ENCODE measurements around the gene PDLIM3.
"Not testable (repeated sequence)": the region's sequence is repeated elsewhere in the genome, so short reads cannot be mapped to it uniquely, and the experiment has no call there.

PDLIM3 gene

DNA sequence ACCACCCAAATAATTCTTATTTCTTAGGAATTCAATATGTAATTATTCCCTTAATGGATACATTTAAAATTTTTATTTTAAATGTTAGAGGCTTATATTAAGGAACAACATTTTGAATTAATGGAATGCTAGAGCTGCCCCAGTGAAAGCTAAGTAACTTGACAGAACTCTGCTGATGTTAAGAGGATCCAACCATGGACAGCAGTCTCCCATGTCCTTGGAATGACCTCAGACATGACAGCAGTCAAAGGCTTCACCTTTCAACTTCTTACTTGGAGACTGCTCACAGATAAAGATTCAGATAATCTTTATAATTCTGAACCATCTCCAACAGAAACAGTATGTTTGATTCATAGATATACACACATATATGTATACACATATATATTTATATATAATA is 17.2 kb downstream of the PDLIM3 start:
- DNase-seq (ENCODE audit: low spot score): no peak

DNA sequence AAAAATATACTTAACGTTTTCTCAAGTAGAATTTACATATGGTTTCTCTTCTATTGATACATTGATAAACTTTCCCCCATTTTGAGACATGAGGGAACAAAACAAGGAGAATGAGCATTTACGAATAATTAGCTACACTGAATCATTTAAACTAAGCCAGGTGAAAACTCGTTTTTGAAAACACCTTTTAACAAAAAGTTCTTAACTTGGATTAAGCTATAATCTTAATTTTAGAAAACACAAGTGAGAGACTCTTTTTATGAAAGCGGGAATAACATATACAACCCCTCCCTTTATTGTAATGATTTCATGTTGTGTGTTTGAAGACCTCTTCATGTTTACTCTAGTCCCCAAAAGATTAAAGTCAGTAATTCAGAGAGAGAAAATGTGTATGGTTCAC is 20.1 kb downstream of the PDLIM3 start:
- no peak for DNase-seq (ENCODE audit: low spot score)

DNA sequence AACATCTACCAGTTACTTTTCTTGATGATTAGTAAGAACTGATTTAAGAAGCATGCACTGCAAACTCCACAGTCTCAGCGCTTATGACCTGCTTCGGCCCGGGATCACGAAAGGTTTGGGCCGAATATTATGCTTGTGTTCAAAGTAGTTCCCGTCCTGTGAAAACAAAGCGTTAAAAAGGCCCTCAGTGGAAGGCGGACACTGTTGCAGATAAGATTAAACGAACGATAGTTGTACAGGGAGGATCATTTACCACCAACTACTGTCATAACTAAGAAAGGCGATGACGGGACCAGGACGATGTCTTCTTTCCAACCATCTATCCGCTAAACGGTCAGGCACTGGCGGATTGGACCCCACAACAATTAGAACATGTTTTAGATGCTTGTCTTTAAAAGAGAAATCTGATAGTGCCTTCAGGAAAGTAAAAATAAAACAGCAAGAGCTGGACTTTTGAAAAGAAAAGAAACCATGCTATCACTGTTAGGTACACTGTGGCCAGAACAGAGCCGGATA is 21.1 kb downstream of the PDLIM3 start:
- DNase-seq (ENCODE audit: low spot score): no peak

DNA sequence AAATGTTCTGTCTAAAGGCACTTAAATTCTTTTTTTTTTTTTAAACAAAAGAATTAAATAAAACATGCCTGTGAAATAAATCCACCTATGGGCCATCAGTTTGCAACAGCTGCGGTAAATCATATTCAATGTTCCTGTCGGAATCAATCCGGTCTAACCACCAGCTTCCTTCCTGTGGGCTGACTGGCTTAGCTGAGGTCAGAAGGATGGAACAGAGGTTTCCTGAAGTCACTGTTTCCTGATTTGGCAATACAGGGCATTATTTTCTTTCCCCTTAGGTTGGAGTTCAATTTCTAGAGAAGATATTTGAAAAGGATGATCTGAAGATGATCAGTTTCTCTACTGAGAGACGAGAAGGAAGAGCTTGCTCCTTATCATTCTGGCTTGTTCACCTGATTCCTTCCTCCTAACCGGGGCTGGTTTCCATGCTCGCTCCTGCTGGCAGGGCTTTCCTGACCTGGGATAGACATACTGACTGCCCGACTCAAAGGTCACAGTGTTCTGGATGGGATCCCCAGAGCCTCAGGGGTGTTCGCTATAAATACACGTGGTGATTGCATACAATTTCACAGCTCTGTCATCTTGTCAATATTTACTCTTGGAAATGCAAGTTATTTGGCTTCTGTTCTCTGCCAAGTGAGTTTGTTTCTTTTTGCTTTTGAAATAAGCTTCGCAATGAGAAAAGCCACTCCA is 21.7 kb downstream of the PDLIM3 start:
- DNase-seq (ENCODE audit: low spot score): no peak

DNA sequence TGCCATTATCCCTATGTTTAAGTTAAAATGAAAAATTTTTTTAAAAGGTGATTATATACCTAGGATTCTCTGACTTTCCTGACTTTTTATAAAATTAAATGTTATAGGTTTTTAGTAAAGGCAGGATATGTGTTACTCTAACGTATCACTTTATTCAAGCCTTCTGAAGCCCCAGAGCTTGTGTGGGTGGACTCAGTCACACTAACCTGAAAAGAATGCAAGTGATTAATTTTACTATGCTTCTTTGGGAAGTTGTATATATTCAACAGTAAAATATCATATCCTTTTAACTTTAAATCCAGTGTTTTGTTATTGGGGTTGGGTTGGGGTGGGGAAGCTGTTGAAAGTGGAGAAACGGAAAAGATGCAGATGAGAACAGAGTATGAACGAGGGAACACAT is 22.8 kb downstream of the PDLIM3 start:
- peak; percentile 55 for DNase-seq (ENCODE audit: low spot score)

DNA sequence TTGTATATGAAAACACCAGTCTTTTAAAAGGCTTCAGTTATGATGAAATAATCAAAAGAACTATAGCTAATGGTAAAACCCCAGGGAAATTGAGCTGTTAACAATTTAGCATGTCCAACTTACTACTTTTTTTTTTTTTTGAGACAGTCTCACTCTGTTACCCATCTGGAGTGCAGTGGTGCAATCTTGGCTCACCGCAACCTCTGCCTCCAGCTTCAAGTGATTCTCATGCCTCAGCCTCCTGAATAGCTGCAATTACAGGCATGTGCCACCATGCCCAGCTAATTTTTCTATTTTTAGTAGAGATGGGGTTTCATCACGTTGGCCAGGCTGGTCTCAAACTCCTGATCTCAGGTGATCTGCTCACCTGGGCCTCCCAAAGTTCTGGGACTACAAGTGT is 24.1 kb downstream of the PDLIM3 start:
- not testable (repeated sequence) for DNase-seq (ENCODE audit: low spot score)

DNA sequence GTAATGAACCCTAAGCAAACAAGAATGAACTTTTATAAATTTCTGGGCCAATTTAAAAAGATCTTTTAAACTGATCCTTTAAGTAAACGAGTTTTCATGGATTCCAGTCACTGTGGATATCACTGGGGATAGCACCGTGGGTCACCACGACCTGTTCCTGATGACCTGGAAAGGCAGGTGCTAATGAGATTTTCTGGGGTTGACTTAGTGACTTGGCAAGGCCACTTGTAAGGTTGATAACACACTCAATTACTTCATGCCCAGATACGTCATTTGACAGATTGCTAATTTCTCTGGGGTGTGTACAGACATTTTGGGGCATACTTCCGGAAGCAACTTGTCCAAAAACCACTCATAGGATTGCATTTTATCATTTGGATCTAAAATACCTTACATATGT is 24.5 kb downstream of the PDLIM3 start:
- DNase-seq (ENCODE audit: low spot score): no peak

DNA sequence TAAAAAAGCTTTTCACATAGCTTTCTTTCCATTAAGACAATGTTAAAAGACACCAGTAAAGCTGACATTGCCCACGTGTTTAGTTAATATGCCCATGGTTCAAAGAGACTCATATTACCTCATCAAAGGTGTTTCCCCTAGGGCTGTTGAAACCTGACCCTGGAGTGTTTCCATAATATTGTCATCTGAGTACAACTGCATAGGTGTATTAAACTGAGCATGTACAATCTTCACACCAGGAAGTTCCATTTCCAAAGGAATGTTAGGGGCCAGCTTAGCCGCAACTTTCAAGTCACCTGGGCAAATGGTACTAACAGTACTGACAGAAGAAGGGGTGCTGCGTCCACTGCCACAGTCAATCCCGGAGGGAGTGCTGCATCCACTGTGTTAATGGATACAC is 27.1 kb downstream of the PDLIM3 start:
- DNase-seq (ENCODE audit: low spot score): no peak

DNA sequence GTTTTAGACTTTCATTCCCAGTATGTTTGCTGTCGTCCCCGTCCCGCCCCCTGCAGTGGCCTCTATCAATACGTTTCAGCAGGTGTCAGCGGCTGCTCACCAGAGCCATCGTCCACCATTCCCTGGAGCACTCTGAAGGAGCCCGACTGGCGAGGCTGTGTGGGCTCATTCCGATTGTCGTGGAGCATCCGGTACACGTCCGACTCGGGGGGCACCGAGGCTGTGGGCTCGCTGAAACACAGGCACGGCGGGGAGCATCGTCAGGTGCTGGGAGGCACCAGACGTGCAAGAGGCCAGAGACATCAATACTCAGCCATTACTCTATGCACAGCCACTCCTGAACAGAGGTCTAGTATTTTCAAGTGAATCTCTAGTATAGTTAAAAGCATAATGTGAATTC is 28.9 kb downstream of the PDLIM3 start:
- DNase-seq (ENCODE audit: low spot score): no peak

DNA sequence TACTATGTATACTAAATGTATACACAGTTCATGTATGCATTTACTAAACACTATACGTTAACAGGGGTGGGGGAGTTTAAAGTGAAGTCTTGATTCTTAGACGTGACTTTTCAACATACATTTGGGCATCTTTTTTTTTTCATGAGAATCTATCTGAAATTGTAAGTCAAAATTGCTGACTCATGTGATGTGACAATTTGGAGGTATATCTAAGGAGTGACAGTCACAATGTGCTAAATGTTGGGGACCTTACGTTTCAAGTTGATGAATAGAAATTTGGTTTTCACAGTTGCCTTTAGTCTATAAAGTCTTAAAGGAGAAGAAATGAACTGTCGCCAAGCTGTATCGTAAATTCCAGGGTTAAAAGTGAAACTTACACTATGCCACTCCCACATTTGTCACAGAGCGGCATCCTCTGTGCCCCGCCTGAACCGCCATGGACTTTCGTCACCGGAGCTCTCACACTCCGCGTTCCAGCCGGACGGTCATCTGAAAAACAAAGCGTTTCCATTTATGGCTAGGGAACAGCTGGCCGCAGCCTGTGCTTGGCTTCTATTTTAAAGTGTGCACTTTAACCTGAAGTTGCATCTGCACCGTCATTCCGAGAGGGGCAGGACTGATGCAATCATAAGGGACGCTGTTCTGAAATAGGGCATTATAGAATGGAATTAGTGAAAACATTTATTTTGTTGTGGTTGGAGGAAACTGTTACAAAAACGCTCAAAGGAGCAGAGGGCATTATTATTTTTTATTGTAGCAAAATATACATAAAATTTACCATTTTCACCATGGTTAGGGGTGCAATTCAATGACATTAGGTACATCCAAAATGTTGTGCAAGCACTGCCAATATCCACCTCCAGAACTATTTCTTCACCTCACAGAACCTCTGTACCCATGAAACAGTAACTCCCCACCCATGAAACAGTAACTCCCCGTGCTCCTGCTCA is 30.9 kb downstream of the PDLIM3 start:
- no peak for DNase-seq (ENCODE audit: low spot score)

DNA sequence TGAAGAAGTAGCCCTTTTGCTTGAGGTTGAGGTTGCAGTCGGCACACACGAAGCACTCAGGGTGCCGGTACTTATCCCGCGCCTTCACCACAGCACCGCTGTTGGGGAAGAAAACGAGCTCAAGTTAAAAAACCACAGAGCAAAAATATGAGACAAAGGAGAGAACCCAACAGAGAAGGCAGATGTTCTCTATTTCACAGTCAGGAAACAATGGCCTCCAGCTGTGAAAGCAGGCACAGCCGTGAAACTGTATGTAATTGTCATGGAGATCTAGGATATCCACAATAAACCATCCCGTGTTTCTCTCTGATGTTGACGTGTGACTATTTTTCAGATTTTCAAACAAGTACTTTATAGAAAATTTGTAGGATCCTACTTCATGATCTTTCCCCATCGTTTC is 32.9 kb downstream of the PDLIM3 start:
- DNase-seq (ENCODE audit: low spot score): no peak

DNA sequence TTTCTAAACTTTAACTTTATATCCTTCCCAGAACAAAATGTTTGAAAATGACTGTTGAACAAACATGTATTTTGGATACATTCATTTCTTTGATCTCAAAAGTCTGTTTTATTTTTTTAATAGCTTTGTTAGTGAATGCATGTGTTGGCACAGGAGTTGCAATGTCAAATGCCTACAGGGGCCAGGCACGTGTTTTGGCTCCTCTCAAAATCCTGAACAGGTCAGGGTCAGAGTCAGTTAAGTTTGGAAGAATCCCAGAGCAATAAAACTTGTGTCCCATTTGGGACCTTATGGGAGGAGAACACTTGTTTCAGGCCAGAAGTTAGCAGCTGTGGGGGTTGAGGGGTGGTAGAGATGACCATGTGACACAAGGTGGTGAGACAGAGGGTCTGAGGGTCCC is 34.7 kb downstream of the PDLIM3 start:
- no peak for DNase-seq (ENCODE audit: low spot score)

DNA sequence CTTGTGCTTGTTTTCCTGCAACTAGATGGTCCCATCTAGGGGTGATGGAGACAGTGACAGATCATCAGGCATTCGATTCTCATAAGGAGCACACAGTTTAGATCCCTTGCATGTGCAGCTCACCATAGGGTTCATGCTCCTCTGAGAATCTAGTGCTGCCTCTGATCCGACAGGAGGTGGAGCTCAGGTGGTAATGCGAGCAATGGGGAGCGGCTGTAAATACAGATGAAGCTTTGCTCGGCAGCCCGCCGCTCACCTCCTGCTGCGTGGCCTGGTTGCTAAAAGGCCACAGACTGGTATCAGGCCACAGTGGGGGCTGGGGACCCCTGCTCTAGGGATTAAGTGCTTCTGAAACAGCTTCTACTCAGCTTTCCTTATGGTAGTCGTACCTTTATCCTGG is 35.3 kb downstream of the PDLIM3 start:
- no peak for DNase-seq (ENCODE audit: low spot score)

DNA sequence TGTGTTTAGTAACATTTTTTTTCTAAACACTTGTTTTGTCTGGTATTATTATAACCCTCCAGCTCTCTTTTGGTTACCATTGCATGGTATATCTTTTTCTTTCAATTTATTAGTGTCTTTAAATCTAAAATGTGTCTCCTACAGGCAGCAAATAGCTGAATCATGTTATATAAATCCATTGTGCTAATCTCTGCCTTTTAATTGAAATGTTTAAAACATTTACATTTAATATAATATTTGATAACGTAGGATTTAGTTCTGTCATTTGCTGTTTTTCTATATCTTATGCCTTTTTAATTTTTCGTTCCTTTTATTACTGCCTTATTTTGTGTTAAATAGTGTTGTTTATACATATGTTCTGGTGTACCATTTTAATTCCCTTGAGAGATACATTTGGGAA is 46.7 kb downstream of the PDLIM3 start:
- no peak for DNase-seq (ENCODE audit: low spot score)

DNA sequence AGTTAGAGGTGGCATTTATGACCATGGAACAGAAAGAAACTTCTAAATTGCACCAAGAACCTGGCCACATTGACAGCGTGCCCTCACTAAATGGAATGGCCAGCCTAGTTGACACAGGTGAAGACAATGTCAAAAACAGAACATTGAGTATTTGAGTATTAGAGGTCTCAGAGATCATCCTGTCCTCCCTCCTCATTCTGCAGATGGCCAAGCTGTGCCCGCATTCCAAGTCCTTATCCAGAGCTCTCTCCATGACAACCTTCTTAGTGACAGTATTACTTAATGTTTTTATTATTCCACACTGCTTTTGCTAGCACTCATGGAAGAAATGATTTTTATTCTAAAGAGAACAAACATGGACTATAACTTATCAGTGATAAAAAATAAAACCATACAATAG is 53.9 kb downstream of the PDLIM3 start:
- no peak for DNase-seq (ENCODE audit: low spot score)

DNA sequence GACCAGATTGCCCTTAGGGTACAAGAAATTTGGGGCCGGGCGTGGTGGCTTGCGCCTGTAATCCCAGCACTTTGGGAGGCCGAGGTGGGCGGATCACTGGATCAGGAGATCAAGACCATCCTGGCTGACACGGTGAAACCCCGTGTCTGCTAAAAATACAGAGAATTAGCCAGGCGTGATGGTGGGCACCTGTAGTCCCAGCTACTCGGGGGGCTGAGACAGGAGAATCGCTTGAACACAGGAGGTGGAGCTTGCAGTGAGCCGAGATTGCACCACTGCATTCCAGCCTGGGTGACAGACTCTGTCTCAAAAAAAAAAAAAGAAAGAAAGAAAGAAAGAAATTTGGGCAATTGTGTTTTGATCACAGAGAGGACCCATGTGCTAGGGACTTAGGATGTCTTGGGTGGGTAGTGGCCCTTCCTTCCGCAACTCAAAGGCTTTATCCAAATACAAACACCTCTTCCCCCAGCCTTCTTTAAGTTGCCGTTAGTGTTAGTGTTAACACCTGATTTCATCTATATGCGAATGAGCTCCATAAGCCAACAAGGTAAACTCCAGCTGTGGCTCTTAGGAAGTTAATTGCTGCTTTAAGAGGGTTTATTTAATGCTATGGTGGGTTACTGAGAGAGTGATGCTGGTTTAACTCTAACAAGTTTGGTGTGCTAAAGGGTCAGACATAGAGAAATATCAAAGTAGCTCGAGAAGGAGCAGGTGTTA is 55.1 kb downstream of the PDLIM3 start:
- no peak for DNase-seq (ENCODE audit: low spot score)

DNA sequence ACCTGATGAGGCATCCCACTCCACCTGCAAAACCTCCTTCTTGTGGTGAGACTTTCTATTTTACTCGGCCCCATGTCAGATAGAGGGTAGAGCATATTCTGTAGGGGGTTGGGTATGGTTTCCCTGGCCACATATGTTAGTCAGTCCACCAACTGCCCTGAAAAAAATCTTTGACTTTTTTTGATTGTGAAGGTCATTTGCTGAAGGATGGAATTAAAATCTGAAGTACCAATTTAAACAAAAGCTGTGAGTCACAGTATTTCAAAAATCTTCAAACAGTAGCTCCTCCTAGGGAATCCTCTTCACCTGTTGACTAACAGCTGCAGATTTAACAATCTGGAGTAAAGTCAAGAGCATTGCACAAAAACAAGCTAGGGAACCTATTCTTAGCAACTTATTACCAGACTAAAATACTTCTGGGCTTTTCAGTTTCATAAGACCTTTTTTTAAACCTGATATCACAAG is 55.8 kb downstream of the PDLIM3 start:
- DNase-seq (ENCODE audit: low spot score): no peak

DNA sequence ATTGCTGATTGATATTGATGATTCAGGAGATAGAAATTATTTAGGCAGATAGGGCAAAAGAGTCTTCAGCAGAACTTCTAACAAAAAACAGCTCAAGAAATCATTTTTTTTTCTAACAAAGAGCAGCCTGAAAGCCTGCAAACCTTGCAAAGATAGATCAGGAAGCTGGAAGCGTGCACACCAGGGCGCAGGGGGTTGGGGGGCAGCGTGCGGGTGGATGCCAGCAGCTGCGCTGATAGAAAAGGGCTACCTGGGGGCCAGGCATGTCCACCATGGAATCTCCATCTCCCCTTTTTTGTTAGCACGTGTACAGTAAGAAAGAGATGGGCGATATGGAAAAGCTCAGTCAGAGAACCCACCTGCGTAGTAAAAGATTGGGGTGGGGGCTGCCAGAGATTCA is 62.1 kb downstream of the PDLIM3 start:
- no peak for DNase-seq (ENCODE audit: low spot score)

DNA sequence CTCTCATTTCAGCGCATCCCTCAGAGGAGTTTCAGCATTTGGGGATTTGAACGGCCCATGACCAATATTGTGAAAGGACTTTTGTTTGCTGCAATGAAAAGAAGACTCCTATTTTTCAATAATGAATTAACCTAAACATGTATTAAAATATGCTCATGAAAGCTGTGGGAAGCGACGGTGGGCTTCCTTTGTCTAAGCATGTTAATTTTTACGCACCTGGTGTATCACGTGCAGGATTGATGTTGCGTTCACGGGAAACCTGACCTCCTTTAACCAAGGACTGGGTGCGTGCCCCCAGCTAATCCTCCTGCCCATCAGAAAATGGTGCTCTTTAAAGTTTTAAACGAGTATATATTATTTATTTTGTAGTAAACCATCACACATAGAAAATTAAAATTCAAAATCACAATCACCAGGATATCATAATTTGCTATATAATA is 63.2 kb downstream of the PDLIM3 start:
- no peak for DNase-seq (ENCODE audit: low spot score)

DNA sequence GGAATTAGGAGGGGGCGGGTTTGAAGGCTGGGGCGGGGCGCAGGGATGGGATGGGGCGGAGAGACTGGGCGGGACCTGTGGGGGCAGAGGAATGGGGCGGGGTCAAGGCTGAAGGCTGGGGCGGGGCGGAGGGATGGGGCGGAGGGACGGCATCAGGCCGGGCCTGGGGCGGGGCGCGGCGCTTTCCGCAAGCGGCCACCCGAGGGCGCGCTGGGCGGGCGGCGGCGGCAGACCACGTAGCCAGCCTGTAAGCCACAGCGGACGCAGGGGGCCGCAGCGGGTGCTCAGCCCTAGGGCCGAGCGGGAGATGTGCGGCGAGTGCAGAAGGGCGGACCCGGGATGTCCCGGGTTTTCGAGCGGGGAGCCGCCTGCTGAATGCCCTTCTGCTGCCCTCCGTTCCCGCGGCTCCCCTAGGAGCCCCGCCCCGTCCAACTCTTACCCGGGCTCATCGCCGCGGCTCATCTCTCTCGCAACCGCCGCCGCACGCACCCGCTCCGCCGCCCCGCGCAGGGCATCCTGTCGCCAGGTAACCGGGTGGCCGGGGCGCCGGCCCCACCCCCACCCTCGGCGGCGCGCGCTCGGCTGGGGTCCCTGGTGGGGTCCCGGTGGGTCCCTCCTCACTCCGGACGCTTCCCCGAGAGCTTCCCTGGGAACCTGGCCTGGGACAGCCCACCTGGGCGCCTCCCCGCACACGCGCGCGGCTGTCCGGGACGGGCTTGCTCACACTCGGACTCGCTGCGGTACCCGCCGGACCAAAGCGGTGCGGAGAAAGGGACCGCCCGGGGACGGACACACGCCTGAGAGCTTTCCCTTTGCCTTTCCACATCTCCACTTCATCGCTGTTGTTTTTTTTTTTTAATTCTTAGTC is 63.8 kb downstream of the PDLIM3 start, which contains the start of gene CCDC110:
Gene CCDC110, minus strand, starts transcription at position 499 of the 868 bp plus-strand sequence. Its CDS starts 50 bp downstream, at position 449.
- DNase-seq (ENCODE audit: low spot score): peak; percentile 100

DNA sequence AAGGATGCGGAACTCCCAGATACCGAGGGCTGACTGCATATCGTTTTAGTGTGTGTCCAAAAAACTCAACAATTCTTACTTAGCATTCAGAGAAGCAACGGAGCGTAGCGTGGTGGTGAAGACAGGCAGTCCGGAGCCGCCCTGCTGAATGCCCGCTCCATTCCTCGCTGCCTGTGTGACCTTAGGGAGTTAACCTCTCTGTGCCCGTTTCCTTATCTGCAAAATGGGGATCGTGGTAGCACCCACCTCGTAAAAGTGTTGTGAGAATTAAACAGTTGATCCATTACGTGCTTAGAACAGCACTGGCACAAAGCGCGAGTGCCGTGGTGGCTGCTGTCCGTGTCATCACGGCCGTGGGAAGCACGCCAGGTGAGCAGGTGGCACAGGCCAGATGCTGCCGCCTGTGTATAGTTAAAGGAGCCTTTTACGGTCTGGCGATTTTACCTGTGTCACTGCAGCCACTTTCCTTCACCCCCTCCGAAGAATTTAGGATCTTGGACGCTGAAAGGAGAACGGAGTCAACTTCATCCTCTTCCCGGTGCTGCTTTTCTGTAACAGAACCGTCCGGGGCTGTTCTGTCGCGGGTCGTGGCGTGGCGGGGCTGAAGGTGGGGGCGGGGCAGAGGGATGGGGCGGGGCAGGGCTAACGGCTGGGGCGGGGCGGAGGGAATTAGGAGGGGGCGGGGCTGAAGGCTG is 64.7 kb downstream of the PDLIM3 start:
- DNase-seq (ENCODE audit: low spot score): peak; percentile 15
